Suppressor macrophage (primary cell): ENCODE results near the gene IL17C.
"Not testable (repeated sequence)": the region's sequence is repeated elsewhere in the genome, so short reads cannot be mapped to it uniquely, and the experiment has no call there.

Experiments used
- DNase-seq, 4 experiments: peaks; one replicate each; pipeline ENCODE4 v3.0.0-alpha.2; 2020 to 2022

The IL17C gene

DNA sequence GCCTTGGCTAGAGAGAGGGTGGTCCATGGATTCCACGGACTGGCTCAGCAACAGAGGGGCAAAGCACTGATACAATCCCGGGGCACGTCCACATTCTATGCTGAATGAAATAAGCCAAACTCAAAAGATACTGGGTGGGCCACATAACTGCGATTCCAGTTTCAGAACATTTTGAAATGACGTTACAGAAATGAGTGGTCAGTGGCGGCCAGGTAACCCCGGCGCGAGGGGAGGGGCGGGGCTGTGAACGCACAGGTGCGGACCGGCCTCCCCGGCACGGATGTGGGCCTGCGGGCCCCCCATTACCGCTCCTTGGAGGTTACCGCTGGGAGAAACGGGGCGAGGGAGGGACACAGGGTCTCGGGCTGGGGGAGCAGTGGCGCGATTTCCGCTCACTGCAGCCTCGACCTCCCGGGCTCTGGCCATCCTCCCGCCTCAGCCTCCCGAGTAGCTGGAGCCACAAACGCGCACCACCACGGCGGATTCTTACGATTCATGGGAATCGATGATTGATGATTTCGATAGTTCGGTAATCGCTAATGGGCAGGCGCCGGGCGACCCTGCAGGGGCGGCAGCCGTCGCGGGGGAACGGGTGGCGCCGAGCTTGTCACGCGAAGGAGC is 24.0 kb downstream of the IL17C start:
- DNase-seq, result peak in 1 of 4 experiments; percentile 14

- DNase-seq, result peak; percentile 98 to 99 (median 99)
These were observed 24.7 kb downstream of the IL17C start, which contains the start of gene MVD for GRCh38 chr16:88662843-88663606. MVD (minus strand) TSS chr16:88663091; CDS start chr16:88663080, 11 bp downstream.

DNA sequence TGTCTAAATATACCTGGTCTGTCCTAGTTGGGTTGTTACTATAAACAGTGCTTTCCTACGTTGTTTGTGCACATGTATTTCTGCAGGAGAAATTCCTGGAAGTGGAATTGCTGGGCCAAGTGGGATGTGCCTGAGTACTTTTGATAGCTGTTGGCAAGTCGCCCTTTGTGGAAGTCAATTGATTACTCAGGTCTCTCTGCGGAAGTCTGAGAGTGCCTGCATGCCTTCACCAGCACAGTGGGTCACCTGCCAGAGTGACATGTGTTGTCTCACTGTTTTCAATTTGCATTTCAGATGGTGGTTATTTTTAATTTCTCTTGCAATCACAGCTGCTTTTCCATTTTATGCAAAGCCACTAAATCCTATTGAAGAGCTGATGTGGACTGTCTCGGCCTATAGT is 26.8 kb downstream of the IL17C start:
- no peak for DNase-seq

- DNase-seq, result no peak
These were observed 27.2 kb downstream of the IL17C start for GRCh38 chr16:88665570-88665969.

DNA sequence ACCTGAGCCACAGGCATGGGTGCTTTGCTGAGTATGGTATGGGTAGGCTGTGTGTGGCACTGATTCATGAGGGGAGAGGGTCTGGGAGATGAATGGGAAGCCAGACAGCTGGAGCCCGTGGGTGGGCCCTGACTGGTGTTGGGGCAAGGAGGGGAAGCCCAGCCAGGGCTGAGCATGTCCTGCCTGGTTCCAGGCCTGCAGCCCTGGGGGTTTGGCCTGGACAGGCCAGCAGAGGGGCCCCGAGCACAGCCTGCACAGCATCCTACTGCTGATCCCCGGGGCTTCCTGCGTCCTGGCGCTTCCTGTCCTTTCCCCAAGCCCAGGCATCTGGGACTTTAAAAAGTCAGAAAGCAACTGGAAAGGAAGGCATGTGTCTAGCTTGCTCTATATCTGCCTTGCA is 29.1 kb downstream of the IL17C start:
- no peak for DNase-seq

- DNase-seq, result not testable (repeated sequence)
These were observed 31.1 kb downstream of the IL17C start for GRCh38 chr16:88669493-88669892.

- no peak for DNase-seq
These were observed 31.6 kb downstream of the IL17C start for GRCh38 chr16:88669980-88670379.

- no peak for DNase-seq
These were observed 33.4 kb downstream of the IL17C start for GRCh38 chr16:88671806-88672205.

DNA sequence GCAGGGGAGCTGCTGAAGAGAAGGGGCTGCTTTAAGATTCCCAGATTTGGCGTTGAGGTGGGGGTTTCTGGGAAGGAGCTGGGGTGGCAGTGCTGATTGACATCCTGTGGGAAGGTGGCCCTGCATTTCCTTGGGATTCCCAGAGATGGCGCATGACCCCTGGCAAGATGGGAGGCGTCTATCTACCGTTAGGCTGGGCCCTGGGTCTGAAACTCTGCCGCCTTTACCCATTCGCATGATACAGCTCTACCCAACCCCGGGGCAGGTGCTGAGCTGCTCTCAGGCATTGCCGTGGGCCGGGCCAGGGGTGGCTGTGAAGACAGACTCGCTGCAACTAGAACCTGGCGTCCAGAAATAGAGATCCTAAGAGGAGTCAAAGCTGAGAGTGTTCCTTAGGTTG is 34.4 kb downstream of the IL17C start:
- peak in 1 of 4 experiments; percentile 43 for DNase-seq

DNA sequence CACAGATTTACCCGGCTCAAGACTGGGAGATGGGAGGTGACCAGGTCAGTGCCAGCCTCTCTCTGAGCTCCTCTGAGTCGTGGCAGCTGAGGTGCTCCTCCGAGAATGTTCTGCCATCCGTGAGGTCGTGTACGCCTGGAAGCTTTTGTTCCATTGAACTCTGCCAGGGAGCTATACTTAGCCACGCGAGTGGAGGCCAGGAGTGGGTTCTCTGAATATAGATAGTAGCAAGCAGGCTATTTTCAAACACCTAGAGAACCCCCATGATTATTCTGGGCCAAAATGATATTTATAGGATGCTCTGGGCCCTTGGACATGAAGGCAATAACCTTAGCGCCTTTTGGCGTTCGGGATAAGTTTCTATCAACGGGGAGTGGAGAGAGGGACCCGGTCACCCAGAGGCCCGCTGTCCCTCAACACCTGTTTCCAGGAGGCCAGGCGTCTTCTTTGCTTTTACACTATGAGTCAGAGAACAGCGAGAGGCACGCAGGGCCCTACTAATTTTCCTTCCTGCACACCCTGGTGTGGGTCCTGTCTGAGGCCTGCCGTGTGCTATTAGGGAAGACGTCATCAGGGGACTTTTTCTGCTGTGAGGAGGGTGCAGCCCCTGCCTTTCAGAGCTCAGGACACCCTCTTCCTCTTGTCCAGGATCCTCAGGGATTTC is 35.5 kb downstream of the IL17C start:
- no peak for DNase-seq

DNA sequence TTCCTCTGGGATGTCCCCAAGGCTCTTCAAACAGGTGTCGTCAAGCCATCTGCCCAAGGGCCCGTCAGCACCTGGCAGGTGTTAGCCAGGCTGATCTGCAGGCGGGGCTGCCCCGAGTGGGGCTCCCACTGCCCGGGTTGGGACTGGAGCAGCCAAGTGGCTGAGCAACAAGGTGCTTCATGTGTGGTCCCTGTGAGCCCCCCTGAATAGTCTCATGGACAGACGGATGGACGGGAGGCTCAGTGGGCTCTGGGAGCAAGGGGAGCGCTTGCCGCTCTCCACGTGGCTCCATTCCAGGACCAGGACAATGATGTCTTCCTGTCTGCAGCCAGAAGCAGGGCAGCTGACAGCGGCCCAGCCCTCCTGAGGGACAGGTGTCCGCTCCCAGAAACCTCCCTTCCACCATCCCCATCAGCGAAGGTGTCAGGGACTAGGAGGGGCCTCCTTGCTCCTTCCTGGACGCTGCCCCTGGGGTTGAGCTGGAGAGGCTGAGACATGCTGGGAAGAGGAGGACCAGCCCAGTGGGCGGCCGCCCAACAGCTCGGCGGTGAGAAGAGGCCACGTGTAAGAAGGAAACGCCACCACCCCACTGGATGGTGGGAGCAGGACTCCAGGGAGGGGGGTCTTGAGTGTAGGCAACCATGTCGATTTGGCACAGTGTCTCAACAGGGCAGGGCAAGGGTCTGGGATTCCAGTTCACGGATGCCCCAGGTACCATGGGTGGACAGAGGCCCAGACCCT is 38.3 kb downstream of the IL17C start:
- DNase-seq, result no peak

DNA sequence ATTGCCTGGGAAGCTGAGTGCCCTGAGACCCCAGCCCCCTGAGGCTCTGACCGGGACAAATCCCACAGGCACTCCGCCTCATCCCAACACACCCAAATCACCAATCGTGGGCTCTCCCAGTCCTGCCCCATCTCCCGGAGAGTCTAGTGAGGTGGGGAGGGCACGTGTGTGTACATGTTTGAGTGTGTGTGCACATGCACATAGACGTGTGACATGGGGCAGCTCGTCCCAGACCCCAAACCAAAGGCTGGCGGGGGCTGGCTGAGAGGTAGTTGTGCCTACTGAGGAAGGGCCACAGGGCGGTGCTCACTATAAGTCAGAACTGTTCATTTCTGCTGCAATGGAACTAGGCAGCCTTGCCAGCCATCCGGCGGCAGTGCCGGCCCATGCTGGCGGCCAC is 39.3 kb downstream of the IL17C start:
- DNase-seq, result no peak

- no peak for DNase-seq
These were observed 40.0 kb downstream of the IL17C start for GRCh38 chr16:88678224-88678979.

DNA sequence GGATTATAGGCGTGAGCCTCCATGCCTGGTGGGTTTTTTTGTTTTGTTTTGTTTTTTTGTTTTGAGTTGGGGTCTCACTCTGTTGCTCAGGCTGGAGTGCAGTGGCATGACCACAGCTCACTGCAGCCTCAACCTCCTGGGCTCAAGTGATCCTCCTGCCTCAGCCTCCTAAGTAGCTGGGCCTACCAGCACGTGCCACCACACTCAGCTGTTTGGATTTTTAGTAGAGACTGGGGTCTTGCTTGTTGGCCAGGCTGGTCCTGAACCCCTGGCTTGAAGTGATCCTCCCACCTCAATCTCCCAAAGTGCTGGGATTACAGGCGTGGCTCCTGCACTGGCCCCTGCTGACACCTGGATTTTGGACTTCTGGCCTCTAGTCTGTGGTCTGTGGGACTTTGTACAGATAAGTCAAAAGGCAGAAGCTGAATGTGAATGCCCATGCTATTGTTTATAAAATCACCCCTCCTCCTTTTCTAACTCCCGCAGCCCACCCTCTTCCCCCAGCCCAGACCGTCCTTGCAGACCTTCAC is 42.2 kb downstream of the IL17C start:
- no peak for DNase-seq

- peak in 1 of 4 experiments; percentile 43 for DNase-seq
These were observed 42.8 kb downstream of the IL17C start for GRCh38 chr16:88681084-88681680.

DNA sequence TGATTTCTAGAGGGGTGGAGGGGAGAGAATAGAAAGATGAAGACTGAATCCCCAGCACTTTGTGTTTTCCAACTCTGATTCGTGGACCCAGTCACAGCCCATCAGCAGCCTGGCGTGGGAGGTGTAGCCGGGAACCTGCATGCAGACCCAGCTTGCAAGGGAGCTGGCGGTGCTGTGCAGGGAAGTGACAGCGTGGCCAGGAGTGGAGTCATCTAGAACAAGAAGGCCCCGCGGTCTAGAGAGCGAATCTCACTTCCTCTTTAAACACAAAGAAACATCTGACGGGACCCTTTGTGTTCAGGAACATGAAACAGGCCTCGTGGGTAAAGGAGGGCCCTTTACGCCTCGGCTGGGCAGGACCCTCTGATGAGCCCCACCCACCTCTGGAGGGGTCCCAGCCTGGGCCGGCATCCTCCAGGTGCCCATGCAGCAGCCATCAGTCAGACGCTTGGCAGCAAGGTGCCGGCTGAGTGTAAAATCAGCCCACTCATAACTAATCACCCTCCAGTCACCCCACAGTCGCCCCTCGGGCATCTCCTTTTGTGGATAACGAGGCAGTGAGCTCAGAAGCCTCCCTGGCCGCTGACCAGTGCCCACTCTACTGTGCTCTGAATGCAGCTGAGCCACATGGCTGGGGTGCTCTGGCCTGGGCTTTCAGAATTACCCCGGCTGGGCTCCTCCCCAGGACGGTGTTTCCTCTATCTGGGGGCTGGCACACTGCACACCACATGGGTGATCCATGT is 43.5 kb downstream of the IL17C start:
- peak; percentile 91 to 97 (median 96) for DNase-seq

DNA sequence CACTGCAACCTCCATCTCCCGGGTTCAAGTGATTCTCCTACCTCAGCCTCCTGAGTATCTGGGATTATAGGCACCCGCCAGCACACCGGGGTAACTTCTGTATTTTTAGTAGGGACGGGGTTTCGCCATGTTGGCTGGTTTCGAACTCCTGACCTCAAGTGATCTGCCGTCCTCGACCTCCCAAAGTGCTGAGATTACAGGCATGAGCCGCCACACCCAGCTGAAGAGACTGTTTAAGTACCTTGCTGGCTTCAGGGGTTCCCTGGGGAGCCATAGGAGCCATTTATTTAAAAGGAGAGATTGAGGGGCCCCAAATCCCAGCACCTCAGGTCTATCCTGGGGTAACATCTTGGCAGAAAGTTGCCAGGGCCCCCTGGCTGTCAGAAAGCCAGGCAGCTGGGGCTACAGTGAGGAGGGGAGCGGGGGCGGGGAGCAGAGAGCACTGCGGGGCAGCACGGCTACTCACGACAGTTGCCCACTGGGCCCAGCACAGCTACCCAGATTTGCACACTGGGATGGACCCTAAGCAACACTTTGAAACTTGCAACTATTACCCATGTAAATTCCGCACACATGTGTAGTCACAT is 46.3 kb downstream of the IL17C start:
- peak in 1 of 4 experiments; percentile 37 for DNase-seq

DNA sequence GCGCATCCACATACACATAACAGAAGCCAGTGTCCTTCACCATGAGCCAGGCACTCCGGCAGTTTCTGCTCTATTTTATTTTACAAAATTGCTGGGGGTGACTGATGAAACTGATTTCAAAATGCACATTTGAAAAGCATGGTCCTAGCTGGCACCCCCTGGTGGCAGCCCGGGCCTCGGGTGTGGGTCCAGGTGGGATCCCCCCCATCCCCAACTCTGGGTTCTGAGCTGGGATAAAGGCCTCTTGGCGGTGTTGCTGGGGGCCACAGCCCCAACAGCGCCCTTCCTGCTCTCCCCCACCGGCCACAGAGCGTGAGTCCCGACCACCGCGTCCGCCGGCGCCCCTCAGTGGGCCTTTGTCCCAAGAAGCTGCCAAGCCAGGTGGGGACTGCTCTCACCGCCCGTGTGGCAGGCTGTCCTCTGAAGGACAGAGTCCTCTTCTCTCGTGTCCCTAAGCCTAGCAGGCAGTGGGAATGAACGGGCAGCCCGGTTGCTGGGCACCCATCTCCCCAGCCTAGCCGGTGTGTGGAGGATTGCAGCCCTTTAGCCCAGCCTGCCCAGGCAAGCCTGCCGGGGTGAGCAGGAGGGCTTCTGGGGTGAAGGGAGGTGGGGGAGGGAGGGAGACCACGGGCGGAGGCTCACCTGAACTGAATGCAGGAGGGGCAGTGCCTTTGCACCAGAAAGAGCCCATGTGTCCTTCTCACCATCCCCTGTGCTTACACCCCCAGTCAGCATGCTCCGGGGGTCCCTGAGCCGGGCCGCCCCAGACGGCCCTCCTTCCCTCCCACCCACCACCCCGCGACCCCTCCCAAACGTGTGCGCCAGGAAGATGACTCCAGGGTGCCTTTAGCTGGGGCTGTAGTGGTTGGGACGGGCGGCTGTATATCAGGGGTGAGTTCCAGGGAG is 47.0 kb downstream of the IL17C start:
- DNase-seq, result peak; percentile 72 to 87 (median 82)

DNA sequence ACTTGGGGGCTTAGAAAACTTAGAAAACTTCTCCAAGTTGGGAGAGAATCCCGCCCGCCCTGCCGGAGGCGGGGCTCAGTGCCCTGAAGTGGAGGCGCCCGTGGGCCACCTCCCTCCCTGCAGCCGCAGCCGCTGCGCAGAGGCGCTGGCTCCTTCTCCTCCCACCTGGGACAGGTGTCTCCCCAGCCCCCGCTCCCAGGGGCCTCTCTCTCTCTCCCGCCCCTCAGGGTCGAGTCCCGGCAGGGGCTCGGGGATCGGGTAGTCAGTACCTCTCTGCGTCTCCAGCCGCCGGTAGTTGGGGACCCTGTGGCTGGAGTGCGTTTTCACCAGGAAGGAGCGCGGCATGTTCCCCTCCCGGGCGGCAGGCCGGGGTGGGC is 47.7 kb downstream of the IL17C start:
- DNase-seq, result peak; percentile 36 to 71 (median 51)
